B cell (primary cell): ENCODE data around the gene ERC1. TPM values are rescaled to one million over a fixed set of nuclear protein-coding genes. Genes with fewer than 3 reads are reported as not detected.

Experiments
- ATAC-seq: fragments of 200-7000 bp; cut with Tn5 transposase; one replicate; pipeline ENCODE4 v1.10.0; 2021; ENCODE audit warnings: low read depth, mild to moderate bottlenecking, moderate number of reproducible peaks, moderate library complexity
- CTCF ChIA-PET: fragments of 350-600 bp; sonication (Branson Sonifier 250); formaldehyde crosslinking; loops from one replicate; lab custom pipeline; 2021; ENCODE audit warnings: antibody characterized with exemption, inconsistent platforms; lab: Charles Lee
- POLR2A ChIA-PET: fragments of 350-600 bp; sonication (Branson Sonifier 250); formaldehyde crosslinking; loops from one replicate; lab custom pipeline; 2021; ENCODE audit warnings: antibody characterized with exemption; lab: Charles Lee
- DNase-seq: peaks from one replicate; pipeline ENCODE4 v3.0.0; 2013
- H2AFZ ChIP-seq: 2 replicates; pipeline ENCODE4 v1.6.1; 2012; ENCODE audit warnings: mild to moderate bottlenecking, low read depth, low read length; ENCODE audit not compliant: insufficient read depth, poor library complexity, severe bottlenecking
- H3K27ac ChIP-seq, 2 donors: 1 replicate in 1 of 2; 2 replicates in 1 of 2; pipeline ENCODE4 v1.5.1; 2012 to 2013; ENCODE audit warnings: low read length in 2 of 2, mild to moderate bottlenecking in 2 of 2, moderate library complexity in 1 of 2
- H3K27me3 ChIP-seq, 4 experiments: fragments of 200-600 bp in 1 of 4; sonication (generic) in 1 of 4; replicated peaks in 1 of 4; 1 replicate in 2 of 4; 2 replicates in 2 of 4; pipeline versions ENCODE4 v1.6.1 to v1.7.0; 2013 to 2016; ENCODE audit warnings: low read length in 3 of 4, mild to moderate bottlenecking in 2 of 4, mixed read lengths in 1 of 4, moderate library complexity in 1 of 4; ENCODE audit not compliant: insufficient read depth in 4 of 4, control insufficient read depth in 3 of 4; ENCODE audit errors: control extremely low read depth in 1 of 4
- H3K36me3 ChIP-seq, 2 experiments: replicated peaks in 1 of 2; 1 replicate in 1 of 2; 2 replicates in 1 of 2; pipeline versions ENCODE4 v1.6.1 to v1.7.1; 2013; ENCODE audit warnings: low read length in 1 of 2; ENCODE audit not compliant: insufficient read depth in 2 of 2, control insufficient read depth in 1 of 2; ENCODE audit errors: control extremely low read depth in 1 of 2, extremely low read depth in 1 of 2
- H3K4me1 ChIP-seq, 2 donors: fragments of 200-600 bp in 1 of 2; sonication (generic) in 1 of 2; 1 replicate in 1 of 2; 2 replicates in 1 of 2; pipeline versions ENCODE4 v1.5.1 to v1.6.1; 2013 to 2017; ENCODE audit warnings: low read length in 2 of 2; ENCODE audit not compliant: control insufficient read depth in 2 of 2, insufficient read depth in 2 of 2
- H3K4me2 ChIP-seq: replicated peaks from 2 replicates; pipeline ENCODE3; 2012; ENCODE audit warnings: mild to moderate bottlenecking, low read depth, low read length; ENCODE audit not compliant: poor library complexity, severe bottlenecking
- H3K4me3 ChIP-seq, 5 experiments: fragments of 200-600 bp in 1 of 5; sonication (generic) in 1 of 5; 1 replicate in 3 of 5; 2 replicates in 2 of 5; pipeline versions ENCODE4 v1.5.1 to v1.7.0; 2011 to 2016; ENCODE audit warnings: low read length in 4 of 5, mild to moderate bottlenecking in 4 of 5, low read depth in 2 of 5, control low read depth in 1 of 5, moderate library complexity in 1 of 5; ENCODE audit not compliant: insufficient read depth in 1 of 5; ENCODE audit errors: control extremely low read depth in 1 of 5, extremely low read depth in 1 of 5
- H3K79me2 ChIP-seq: fragments of 200-600 bp; sonication (generic); one replicate; pipeline ENCODE4 v1.6.0; 2016; ENCODE audit warnings: low read length; ENCODE audit not compliant: control insufficient read depth, insufficient read depth
- H3K9ac ChIP-seq: fragments of 200-600 bp; sonication (generic); 2 replicates; pipeline ENCODE4 v1.6.1; 2017; ENCODE audit warnings: mild to moderate bottlenecking, low read length, moderate library complexity
- H3K9me3 ChIP-seq, 3 donors: one replicate each; pipeline versions ENCODE4 v1.6.1 to v1.7.1; 2013; ENCODE audit warnings: low read length in 2 of 3; ENCODE audit not compliant: control insufficient read depth in 2 of 3, insufficient read depth in 1 of 3; ENCODE audit errors: control extremely low read depth in 1 of 3
- H4K20me1 ChIP-seq: 2 replicates; pipeline ENCODE4 v1.6.0; 2012; ENCODE audit warnings: mild to moderate bottlenecking, low read length; ENCODE audit not compliant: insufficient read depth, control insufficient read depth, poor library complexity, severe bottlenecking
- H3K27ac Mint-ChIP-seq: one replicate; pipeline ENCODE4 v1.8.0; 2021; ENCODE audit warnings: mixed read lengths
- H3K27me3 Mint-ChIP-seq: one replicate; pipeline ENCODE4 v1.8.0; 2021; ENCODE audit warnings: mixed read lengths
- H3K4me1 Mint-ChIP-seq: one replicate; pipeline ENCODE4 v1.8.0; 2021; ENCODE audit warnings: mixed read lengths
- H3K4me3 Mint-ChIP-seq: one replicate; pipeline ENCODE4 v1.8.0; 2021; ENCODE audit warnings: mixed read lengths
- H3K9me3 Mint-ChIP-seq: one replicate; pipeline ENCODE4 v1.8.0; 2022; ENCODE audit warnings: mixed read lengths; ENCODE audit not compliant: insufficient read depth
- CTCF ChIP-seq: fragments of 200-600 bp; IDR thresholded peaks from one replicate; pipeline ENCODE4 v1.8.0; 2022; ENCODE audit warnings: antibody characterized with exemption, mild to moderate bottlenecking
- EZH2 ChIP-seq: IDR thresholded peaks from 2 replicates; pipeline ENCODE4 v1.6.1; 2012; ENCODE audit warnings: borderline replicate concordance, low read depth, mild to moderate bottlenecking, moderate library complexity, low read length; ENCODE audit not compliant: insufficient read depth, poor library complexity, severe bottlenecking
- WGBS: methylation state at CpG from one replicate; pipeline ENCODE4 v1.1.5; 2013; ENCODE audit warnings: missing lambda C conversion rate; ENCODE audit not compliant: insufficient coverage; 5-methylcytosine and 5-hydroxymethylcytosine counted together
- intact Hi-C: fragments of 100-400 bp; cut with micrococcal nuclease; formaldehyde crosslinking; loops from one replicate; pipeline ENCODE4 v1.10.0; 2022
- polyA plus RNA-seq: library from polyadenylated mRNA; depleted of rRNA; stranded (reverse); fragments of >200 nt; gene quantifications from 2 replicates; pipeline ENCODE4 v1.2.3, GENCODE V29; 2012
- total RNA-seq, 2 donors: library from RNA; stranded (reverse); fragments of 120-200 nt in 1 of 2; gene quantifications; 1 replicate in 1 of 2; 2 replicates in 1 of 2; pipeline versions ENCODE4 v1.2.3 to v1.2.4, GENCODE V29; 2013 to 2022

Gene ERC1
- total and polyA plus RNA-seq, 2 donors (not counting 1 experiment from before 2014, with no cell fraction given) = 4.0 to 77.6 TPM

- H2AFZ ChIP-seq = no peak overlapping the region
- WGBS = no CpG with 5 or more reads among the region's 3 CpGs
- H3K27me3 Mint-ChIP-seq = no peaks in the 10 kb centered on the region
Observed at GRCh38 chr12:1439687-1440086, 448.7 kb downstream of the ERC1 start.

More at GRCh38 chr12:1439687-1440086, 448.7 kb downstream of the ERC1 start:
- no peaks in the 10 kb centered on the region for H3K27me3 ChIP-seq
- H3K4me2 ChIP-seq = no peak overlapping the region
- ChIA-PET POLR2A (no interaction called here), CTCF (no interaction called here)
- ATAC-seq (no peak), DNase-seq (no peak)
- intact Hi-C loops = no loop called here
- Mint-ChIP-seq H3K27ac (no peak overlapping the region), H3K9me3 (no peaks in the 10 kb centered on the region), H3K4me1 (no peaks in the 10 kb centered on the region), H3K4me3 (no peak overlapping the region)
- peaks cover 0 to 4% of the 10 kb centered on the region in 2 experiments for H3K36me3 ChIP-seq
- no peak overlapping the region for H3K27ac ChIP-seq
- H4K20me1 ChIP-seq = no peaks in the 10 kb centered on the region
- TF ChIP-seq EZH2 (no peak), CTCF (no peak)
- no peaks in the 10 kb centered on the region for H3K79me2 ChIP-seq
- no peaks in the 10 kb centered on the region for H3K9me3 ChIP-seq
- no peak overlapping the region for H3K9ac ChIP-seq
- no peaks in the 10 kb centered on the region for H3K4me1 ChIP-seq
- H3K4me3 ChIP-seq = no peak overlapping the region
